Measurements from ENCODE around the gene CXXC4.
A peak's percentile ranks its signal among the peaks of the same experiment; 100 is the strongest.

The CXXC4 gene

DNA sequence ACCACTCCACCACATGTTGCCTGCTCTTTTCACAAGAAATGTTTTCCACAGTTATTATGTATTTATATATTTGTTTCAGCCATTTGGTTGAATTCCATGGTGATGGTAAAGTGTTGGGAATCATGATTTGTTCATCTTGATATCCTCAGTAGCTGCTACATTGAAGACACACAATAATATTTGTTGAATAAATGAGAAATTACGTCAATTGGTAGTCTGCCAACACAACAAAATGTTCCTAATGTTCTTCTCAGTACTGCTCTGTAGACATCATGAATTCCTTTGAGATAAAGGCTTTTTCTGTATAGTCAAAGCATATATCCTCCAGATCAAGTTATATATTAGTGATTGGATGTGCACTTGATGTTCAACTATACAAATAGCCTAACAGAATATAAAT is 29.5 kb downstream of the CXXC4 start:
- no peaks in the 10 kb centered on the region; the same call in 1 of the 2 replicates for H3K4me1 ChIP-seq
- no peaks in the 10 kb centered on the region for H3K9me3 ChIP-seq
- H3K4me3 ChIP-seq (ENCODE audit: low read depth, low read length): no peak overlapping the region
- H3K27me3 ChIP-seq: no peaks in the 10 kb centered on the region
- no peaks in the 10 kb centered on the region for H3K36me3 ChIP-seq
- TF ChIP-seq, protein P1, sequence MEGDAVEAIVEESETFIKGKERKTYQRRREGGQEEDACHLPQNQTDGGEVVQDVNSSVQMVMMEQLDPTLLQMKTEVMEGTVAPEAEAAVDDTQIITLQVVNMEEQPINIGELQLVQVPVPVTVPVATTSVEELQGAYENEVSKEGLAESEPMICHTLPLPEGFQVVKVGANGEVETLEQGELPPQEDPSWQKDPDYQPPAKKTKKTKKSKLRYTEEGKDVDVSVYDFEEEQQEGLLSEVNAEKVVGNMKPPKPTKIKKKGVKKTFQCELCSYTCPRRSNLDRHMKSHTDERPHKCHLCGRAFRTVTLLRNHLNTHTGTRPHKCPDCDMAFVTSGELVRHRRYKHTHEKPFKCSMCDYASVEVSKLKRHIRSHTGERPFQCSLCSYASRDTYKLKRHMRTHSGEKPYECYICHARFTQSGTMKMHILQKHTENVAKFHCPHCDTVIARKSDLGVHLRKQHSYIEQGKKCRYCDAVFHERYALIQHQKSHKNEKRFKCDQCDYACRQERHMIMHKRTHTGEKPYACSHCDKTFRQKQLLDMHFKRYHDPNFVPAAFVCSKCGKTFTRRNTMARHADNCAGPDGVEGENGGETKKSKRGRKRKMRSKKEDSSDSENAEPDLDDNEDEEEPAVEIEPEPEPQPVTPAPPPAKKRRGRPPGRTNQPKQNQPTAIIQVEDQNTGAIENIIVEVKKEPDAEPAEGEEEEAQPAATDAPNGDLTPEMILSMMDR (IDR thresholded peaks at IDR 0.05; ENCODE audit: low read depth, low read length): no peak
- DNase-seq: no peak

DNA sequence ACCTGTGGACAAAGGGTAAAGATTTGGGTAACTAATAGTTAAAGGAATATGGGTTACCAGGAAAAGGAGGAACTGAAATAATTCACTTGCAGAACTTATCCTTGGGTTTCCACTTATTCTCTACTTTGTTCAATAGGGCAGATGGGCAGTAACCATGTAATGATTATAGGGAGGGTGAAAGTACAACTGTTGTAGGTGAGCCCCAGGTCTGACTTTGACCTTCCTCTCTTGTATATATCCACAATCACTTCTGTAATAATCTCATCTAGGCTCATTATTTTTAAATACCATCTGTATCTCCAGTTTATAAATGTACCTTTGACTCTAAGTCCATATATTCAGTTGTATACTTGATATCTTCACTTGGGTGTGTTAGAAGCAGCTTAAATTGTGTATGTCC is 32.1 kb downstream of the CXXC4 start:
- no peak overlapping the region for H3K4me3 ChIP-seq (ENCODE audit: low read depth, low read length)
- TF ChIP-seq, protein P1 (IDR thresholded peaks at IDR 0.05; ENCODE audit: low read depth, low read length): no peak
- H3K9me3 ChIP-seq: no peaks in the 10 kb centered on the region
- no peaks in the 10 kb centered on the region for H3K36me3 ChIP-seq
- H3K27me3 ChIP-seq: no peaks in the 10 kb centered on the region
- no peaks in the 10 kb centered on the region; the same call in 1 of the 2 replicates for H3K4me1 ChIP-seq
- DNase-seq: no peak

DNA sequence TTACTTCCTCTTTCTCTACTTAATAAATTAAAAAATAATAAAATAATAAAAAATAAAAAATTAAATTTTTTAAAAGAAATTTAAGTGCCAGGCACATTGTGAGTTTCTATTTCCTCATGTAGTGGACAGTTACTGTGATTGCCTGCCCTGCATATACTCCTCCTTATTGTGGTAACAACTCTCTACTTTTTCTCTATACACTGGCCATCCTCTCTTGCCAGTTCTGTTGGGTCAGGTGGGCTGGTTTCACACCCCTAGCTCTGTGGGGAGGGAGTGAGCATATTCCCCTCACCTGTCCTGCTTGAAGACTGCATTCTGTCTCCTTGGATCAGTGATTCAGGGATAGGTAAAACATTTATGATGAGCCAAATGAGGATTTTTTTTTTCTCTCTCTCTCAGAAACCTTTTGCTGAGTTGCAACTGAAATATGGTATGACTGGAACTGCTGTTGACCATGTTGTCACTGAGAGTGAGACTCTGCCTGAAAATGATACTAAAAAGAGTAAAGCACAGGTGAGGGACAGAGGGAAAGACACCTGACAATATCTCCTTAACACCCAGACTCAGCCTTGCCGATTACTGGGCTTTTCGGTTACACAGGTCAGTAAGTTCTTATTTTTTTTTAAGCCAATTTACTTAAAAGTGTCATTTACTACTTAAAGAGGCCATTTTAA is 37.2 kb downstream of the CXXC4 start:
- H3K9me3 ChIP-seq: no peaks in the 10 kb centered on the region
- no peaks in the 10 kb centered on the region for H3K36me3 ChIP-seq
- H3K4me3 ChIP-seq (ENCODE audit: low read depth, low read length): no peak overlapping the region
- no peaks in the 10 kb centered on the region for H3K27me3 ChIP-seq
- H3K4me1 ChIP-seq: no peaks in the 10 kb centered on the region
- TF ChIP-seq, protein P1 (IDR thresholded peaks at IDR 0.05; ENCODE audit: low read depth, low read length): no peak
- no peak for DNase-seq

DNA sequence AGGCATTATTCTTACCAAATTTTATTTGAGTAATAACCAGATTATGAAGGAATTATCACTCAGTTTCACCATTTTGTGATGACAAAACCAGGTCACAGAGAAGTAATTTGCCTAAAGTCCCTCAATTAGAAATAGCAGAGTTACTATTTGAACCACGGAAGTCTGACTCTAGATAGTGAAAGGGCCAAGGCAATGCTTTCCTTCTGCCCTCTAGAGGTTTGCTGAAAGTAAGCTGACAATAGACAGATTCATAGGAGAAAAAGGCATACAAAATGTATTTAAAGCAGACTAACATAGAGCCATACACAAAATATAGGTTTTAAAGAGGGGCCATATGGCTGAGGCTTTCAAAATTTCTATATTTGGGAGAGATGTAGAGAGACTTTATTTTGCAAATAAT is 43.1 kb downstream of the CXXC4 start:
- Histone ChIP-seq H3K4me1 (no peaks in the 10 kb centered on the region), H3K36me3 (no peaks in the 10 kb centered on the region), H3K27me3 (no peaks in the 10 kb centered on the region), H3K4me3 (ENCODE audit: low read depth, low read length) (no peak overlapping the region), H3K9me3 (no peaks in the 10 kb centered on the region)
- no peak for DNase-seq
- TF ChIP-seq, protein P1 (IDR thresholded peaks at IDR 0.05; ENCODE audit: low read depth, low read length): peak; percentile 80

DNA sequence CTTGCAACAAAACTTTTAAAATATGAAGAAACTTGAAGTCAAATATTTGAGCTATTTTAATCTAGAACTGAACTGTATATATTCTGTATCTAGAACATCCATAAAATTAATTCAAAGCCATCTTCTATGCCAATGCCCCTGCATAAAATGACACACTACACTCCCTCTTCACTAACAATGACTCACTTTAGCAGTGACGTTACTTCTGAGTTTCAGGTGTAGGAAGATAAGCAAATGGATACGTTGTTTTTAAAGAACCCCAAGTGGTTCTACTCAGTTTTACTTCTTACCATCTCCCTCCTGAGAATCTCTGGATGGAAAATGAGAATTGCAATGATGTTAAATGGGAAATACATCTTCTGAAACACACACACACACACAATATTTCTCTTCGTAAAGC is 45.2 kb downstream of the CXXC4 start:
- no peaks in the 10 kb centered on the region for H3K4me1 ChIP-seq
- no peaks in the 10 kb centered on the region for H3K36me3 ChIP-seq
- TF ChIP-seq, protein P1 (IDR thresholded peaks at IDR 0.05; ENCODE audit: low read depth, low read length): no peak
- H3K4me3 ChIP-seq (ENCODE audit: low read depth, low read length): no peak overlapping the region
- no peaks in the 10 kb centered on the region for H3K9me3 ChIP-seq
- no peaks in the 10 kb centered on the region for H3K27me3 ChIP-seq
- DNase-seq: no peak

DNA sequence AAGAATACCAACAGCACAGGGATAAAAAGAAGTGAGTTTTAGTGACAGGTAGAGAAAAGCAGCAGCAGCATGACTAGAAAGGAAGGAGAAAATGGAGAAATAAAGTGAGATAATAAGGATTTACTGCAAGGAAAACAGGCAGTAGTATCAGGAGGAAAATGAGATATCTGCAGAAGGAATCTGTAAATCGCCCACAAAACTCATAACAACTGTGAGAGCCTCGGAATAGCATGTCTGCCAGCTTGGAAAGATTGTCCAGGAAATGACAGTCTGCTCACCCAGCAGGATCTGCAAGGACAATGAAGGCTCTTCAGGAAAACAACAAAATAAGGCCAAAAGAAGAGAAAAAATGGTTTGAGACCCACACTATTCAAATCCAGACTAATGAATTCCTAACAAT is 47.4 kb downstream of the CXXC4 start:
- TF ChIP-seq, protein P1 (IDR thresholded peaks at IDR 0.05; ENCODE audit: low read depth, low read length): no peak
- DNase-seq: no peak
- Histone ChIP-seq H3K4me1 (peaks cover 7% of the 10 kb centered on the region), H3K27me3 (no peaks in the 10 kb centered on the region), H3K4me3 (ENCODE audit: low read depth, low read length) (no peak overlapping the region), H3K36me3 (no peaks in the 10 kb centered on the region), H3K9me3 (no peaks in the 10 kb centered on the region)
